Measurements from ENCODE around the gene PGBD1.

Gene PGBD1

DNA sequence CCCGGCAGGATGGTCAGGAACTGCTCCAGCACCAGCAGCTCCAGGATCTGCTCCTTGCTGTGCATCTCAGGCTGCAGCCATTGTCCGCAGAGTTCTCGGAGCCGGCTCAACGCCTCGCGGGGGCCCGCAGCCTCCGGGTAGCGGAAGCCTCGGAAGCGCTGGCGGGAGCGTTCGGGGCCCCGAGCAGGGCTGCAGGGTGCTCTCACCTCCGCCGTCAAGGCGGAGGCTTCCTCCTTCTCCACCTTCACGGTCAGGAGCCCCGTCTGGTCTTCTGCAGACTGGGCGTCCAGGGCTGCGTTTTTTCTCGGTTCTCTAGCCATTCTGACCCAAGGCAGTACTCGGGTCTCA lies 29.7 kb upstream of the PGBD1 start:
- no peak for DNase-seq (ENCODE audit: insufficient read length, low spot score)
- FAIRE-seq = no peak
- no peak for TF ChIP-seq PAX5 (IDR thresholded peaks at IDR 0.05; ENCODE audit: insufficient read depth, low read length, severe bottlenecking)
- no peak for TF ChIP-seq SPI1 (IDR thresholded peaks at IDR 0.05; ENCODE audit: low read depth, low read length)
- TF ChIP-seq POLR2A (IDR thresholded peaks at IDR 0.05; ENCODE audit: low read depth, low read length) = no peak
- TF ChIP-seq TAF1 (IDR thresholded peaks at IDR 0.05; ENCODE audit: low read depth, low read length) = no peak
- no peak for TF ChIP-seq POLR2AphosphoS5 (IDR thresholded peaks at IDR 0.05; ENCODE audit: low read depth, low read length)
- no peak for TF ChIP-seq POU2F2 (IDR thresholded peaks at IDR 0.05; ENCODE audit: low read depth, low read length)

DNA sequence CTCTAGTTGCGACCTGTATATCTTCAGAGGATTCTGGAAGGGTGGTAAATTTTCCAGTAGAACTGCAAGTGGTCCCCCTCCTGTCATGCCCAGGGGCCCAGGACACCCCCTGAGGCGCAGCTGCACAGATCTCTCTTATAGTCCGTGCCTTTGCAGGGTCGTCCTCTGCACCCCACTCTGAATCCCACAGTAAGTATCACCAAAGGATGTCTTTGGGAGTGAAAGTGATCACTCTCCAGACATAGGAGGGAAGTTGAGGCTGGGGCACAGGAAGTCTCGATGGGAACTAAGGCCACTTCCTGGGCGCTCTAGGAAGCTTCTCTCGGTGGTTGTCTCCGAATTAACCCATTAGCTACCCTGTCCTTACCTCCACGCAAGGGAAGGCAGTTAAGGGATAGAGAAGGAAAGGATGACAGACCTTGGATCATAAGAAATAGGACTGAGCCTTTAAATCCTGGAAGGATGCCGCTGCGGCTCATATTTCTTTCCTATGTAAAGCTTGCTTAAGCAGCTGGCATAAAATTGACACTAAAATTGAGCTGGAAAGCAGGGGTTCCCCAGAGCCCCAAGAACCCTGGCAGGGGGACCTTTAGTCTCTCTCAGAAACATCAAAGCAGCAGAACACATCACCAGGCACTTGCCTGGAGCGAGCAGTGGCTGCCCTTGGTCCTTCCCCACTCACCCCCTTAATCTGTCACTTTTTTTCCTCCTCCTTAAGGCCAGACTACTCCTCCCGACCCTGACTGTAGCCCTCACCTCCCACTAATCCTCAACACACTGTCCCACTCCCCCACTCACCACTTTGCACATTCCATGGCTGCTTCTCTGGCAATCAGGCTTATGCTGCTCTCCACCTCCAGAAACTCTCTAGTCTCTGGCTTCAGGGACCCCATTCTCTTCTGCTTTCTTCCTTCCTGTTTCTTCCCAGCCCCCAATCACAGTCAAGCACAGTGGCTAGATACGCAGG lies 29.1 kb upstream of the PGBD1 start, which contains the start of gene ZKSCAN4:
Gene ZKSCAN4, minus strand, starts transcription at position 261 of the 967 bp plus-strand sequence. CDS start 289 bp downstream, outside the sequence.
- DNase-seq (ENCODE audit: insufficient read length, low spot score) (peak; percentile 49), FAIRE-seq (peak; percentile 80)
- TF ChIP-seq POLR2A (IDR thresholded peaks at IDR 0.05; ENCODE audit: low read depth, low read length) = peak; percentile 16; the same call in 1 of the 2 replicates
- TF ChIP-seq POLR2AphosphoS5 (IDR thresholded peaks at IDR 0.05; ENCODE audit: low read depth, low read length) = no peak
- peak; percentile 84; the same call in 1 of the 2 replicates for TF ChIP-seq TAF1 (IDR thresholded peaks at IDR 0.05; ENCODE audit: low read depth, low read length)
- TF ChIP-seq PAX5 (IDR thresholded peaks at IDR 0.05; ENCODE audit: insufficient read depth, low read length, severe bottlenecking) = no peak
- TF ChIP-seq POU2F2 (IDR thresholded peaks at IDR 0.05; ENCODE audit: low read depth, low read length) = 0 out of 2 replicates have a peak, but pooled peaks have one; percentile 46
- peak; percentile 57; the same call in 1 of the 2 replicates for TF ChIP-seq SPI1 (IDR thresholded peaks at IDR 0.05; ENCODE audit: low read depth, low read length)

DNA sequence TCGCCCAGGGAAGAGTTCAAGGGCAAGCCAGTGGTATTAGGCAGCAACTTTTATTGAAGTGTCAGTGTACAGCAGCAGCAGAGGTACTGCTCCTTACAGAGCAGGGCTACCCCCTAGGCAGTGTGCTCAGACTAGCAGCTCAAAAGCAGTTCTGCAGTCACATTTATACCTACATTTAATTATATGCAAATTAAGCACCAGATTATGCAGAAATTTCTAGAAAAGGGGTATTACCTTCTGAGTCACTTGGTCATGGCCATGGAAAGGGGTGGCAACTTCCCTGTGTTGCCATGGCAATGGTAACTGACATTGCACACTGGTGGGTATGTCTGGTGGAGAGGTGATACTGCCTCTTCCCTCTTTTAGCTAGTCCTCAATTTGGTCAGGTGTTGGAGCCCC lies 27.3 kb upstream of the PGBD1 start:
- TF ChIP-seq POLR2A (IDR thresholded peaks at IDR 0.05; ENCODE audit: low read depth, low read length) (peak; percentile 81), PAX5 (IDR thresholded peaks at IDR 0.05; ENCODE audit: insufficient read depth, low read length, severe bottlenecking) (no peak), POLR2AphosphoS5 (IDR thresholded peaks at IDR 0.05; ENCODE audit: low read depth, low read length) (peak; percentile 30; the same call in 1 of the 2 replicates), SPI1 (IDR thresholded peaks at IDR 0.05; ENCODE audit: low read depth, low read length) (no peak), TAF1 (IDR thresholded peaks at IDR 0.05; ENCODE audit: low read depth, low read length) (peak; percentile 20; the same call in 1 of the 2 replicates), POU2F2 (IDR thresholded peaks at IDR 0.05; ENCODE audit: low read depth, low read length) (0 out of 2 replicates have a peak, but pooled peaks have one; percentile 19)
- no peak for DNase-seq (ENCODE audit: insufficient read length, low spot score)

DNA sequence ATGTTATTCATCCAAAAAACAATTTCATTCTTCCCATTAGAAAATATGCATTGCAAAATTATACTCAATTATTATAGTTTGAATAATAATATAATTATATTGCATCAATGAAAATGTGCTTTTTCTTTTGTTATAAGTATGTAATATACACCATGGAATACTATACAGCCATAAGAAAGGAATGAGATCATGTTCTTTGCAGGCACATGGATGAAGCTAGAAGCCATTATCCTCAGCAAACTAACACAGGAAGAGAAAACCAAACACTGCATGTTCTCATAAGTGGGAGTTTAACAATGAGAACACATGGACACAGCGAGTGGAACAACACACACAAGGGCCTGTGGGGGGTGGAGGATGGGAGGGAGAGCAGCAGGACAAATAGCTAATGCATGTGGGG lies 24.3 kb upstream of the PGBD1 start:
- TF ChIP-seq POLR2A (IDR thresholded peaks at IDR 0.05; ENCODE audit: low read depth, low read length) (no peak), TAF1 (IDR thresholded peaks at IDR 0.05; ENCODE audit: low read depth, low read length) (no peak), POU2F2 (IDR thresholded peaks at IDR 0.05; ENCODE audit: low read depth, low read length) (no peak), PAX5 (IDR thresholded peaks at IDR 0.05; ENCODE audit: insufficient read depth, low read length, severe bottlenecking) (no peak), POLR2AphosphoS5 (IDR thresholded peaks at IDR 0.05; ENCODE audit: low read depth, low read length) (no peak), SPI1 (IDR thresholded peaks at IDR 0.05; ENCODE audit: low read depth, low read length) (no peak)
- FAIRE-seq = no peak
- DNase-seq (ENCODE audit: insufficient read length, low spot score) = no peak

More for the DNA sequence above, 27.3 kb upstream of the PGBD1 start:
- no peak for FAIRE-seq

DNA sequence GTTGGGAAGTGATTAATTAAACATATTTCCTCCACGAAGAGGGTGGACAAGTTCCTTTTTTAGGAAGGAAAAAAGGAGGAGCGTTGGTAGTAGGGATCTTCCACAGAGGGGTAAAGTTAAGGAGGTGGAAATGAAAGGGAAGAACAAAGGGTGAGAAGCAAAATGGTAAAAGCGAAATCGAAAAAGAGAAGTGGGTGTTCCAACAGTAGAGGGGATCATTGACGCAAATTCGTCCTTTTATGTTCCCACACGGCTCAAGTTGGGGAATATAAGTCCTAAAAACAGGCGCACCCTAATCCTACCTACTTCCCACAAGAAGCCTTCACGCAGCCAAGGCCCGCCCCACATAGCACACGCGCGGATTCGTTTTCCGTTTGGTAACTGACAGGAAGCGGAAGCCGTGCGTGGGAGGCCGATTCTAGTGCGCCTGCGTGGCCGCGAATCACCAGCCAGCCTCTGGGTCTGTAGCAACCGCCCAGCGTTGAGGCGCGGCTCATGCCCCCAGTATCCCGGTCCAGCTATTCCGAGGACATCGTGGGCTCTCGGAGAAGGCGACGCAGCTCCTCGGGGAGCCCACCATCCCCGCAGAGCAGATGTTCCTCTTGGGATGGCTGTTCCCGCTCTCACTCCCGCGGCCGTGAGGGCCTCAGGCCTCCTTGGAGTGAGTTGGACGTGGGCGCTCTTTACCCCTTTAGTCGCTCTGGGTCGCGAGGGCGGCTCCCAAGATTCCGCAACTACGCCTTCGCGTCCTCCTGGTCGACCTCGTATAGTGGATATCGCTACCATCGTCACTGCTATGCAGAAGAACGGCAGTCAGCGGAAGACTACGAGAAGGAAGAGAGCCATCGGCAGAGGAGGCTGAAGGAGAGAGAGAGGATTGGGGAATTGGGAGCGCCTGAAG lies 22.2 kb upstream of the PGBD1 start, which contains the start of gene NKAPL:
Gene NKAPL, plus strand, starts transcription at position 421 of the 901 bp plus-strand sequence. Its CDS starts 75 bp downstream, at position 496.
- TF ChIP-seq SPI1 (IDR thresholded peaks at IDR 0.05; ENCODE audit: low read depth, low read length) (peak; percentile 72), POU2F2 (IDR thresholded peaks at IDR 0.05; ENCODE audit: low read depth, low read length) (no peak)
- FAIRE-seq (no peak), DNase-seq (ENCODE audit: insufficient read length, low spot score) (no peak)

DNA sequence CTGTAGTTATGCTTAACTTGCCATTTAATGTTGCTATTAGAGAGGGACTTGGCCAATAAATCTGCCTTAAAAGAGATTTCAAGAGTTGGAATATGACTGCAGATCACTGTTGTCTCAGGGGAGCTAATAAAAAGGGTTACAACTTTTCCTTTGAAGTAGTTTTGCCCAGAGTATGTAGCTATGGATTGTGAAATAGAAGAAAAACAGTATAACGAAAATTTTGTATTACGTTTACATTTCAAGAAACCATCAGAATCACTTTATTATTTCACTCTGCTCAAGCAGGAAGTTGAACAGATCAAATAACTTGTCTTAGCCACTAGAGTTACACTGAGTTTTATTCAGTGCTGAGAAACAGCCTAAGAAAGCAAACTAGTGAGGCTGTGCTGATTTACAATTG lies 17.4 kb upstream of the PGBD1 start:
- no peak for DNase-seq (ENCODE audit: insufficient read length, low spot score)
- TF ChIP-seq POU2F2 (IDR thresholded peaks at IDR 0.05; ENCODE audit: low read depth, low read length) (no peak), TAF1 (IDR thresholded peaks at IDR 0.05; ENCODE audit: low read depth, low read length) (no peak), POLR2A (IDR thresholded peaks at IDR 0.05; ENCODE audit: low read depth, low read length) (no peak), SPI1 (IDR thresholded peaks at IDR 0.05; ENCODE audit: low read depth, low read length) (no peak), POLR2AphosphoS5 (IDR thresholded peaks at IDR 0.05; ENCODE audit: low read depth, low read length) (no peak), PAX5 (IDR thresholded peaks at IDR 0.05; ENCODE audit: insufficient read depth, low read length, severe bottlenecking) (no peak)
- FAIRE-seq = no peak

DNA sequence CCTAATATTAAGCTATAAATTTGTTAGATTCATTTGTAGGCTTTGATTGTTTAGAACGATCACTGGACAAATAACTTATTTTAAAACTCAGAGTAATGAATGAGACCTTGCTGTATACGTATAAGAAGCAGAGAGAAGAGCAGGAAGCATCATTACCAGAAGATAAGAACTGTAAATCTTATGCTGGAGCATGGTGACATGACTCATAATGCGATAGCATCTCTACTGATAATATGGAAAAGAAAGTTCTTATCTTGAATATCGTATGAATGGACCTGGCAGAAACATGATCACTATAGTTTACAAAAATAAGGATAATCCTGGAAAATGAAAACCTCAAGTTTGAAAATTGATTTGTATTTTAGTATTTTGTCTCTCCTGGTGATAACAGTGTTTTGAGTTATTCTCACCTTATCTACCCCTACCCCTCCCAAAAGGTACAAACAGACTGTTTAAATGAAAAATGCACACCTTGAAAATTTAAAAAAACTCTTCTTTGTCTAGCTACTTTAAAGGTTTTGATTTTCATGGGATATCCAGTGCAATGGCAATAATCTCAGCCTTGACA lies 16.5 kb upstream of the PGBD1 start:
- FAIRE-seq (no peak), DNase-seq (ENCODE audit: insufficient read length, low spot score) (no peak)
- TF ChIP-seq PAX5 (IDR thresholded peaks at IDR 0.05; ENCODE audit: insufficient read depth, low read length, severe bottlenecking) (no peak), POLR2AphosphoS5 (IDR thresholded peaks at IDR 0.05; ENCODE audit: low read depth, low read length) (no peak), POLR2A (IDR thresholded peaks at IDR 0.05; ENCODE audit: low read depth, low read length) (no peak), SPI1 (IDR thresholded peaks at IDR 0.05; ENCODE audit: low read depth, low read length) (no peak)

DNA sequence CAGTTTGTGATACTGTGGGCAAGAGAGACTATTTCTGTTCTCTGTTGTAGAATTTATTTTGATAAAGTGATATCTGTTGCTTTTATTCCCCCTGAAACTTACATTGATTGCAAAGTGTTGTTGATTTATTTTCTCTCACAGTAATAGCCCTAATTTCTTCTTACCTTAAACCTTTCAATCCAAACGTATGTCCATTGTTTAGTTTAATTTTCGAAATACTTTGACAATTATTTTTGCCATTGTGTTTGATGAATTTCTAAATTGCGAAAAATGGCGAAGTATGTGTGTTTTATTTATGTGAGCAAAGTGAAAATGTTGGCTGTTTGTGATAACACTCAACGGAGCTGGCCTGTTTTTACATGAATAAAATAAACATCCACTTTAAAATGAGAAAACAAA lies 14.8 kb upstream of the PGBD1 start:
- FAIRE-seq (peak; percentile 16), DNase-seq (ENCODE audit: insufficient read length, low spot score) (no peak)
- TF ChIP-seq PAX5 (IDR thresholded peaks at IDR 0.05; ENCODE audit: insufficient read depth, low read length, severe bottlenecking) (no peak), POLR2AphosphoS5 (IDR thresholded peaks at IDR 0.05; ENCODE audit: low read depth, low read length) (no peak), POLR2A (IDR thresholded peaks at IDR 0.05; ENCODE audit: low read depth, low read length) (no peak), SPI1 (IDR thresholded peaks at IDR 0.05; ENCODE audit: low read depth, low read length) (no peak), POU2F2 (IDR thresholded peaks at IDR 0.05; ENCODE audit: low read depth, low read length) (no peak), TAF1 (IDR thresholded peaks at IDR 0.05; ENCODE audit: low read depth, low read length) (no peak)

All from GM12891 (cell line).